HepG2 (cell line): ENCODE data around the gene CSDE1. TPM values are rescaled to one million over a fixed set of nuclear protein-coding genes. Genes with fewer than 3 reads are reported as not detected.

Experiments
- ADNP ChIP-seq: sonication (generic); formaldehyde crosslinking; IDR thresholded peaks from 2 replicates; pipeline ENCODE4 v1.4.0; 2020; ENCODE audit warnings: missing genetic modification reagents
- BRF2 ChIP-seq: sonication (generic); formaldehyde crosslinking; IDR thresholded peaks from 2 replicates; pipeline ENCODE4 v1.8.1; 2022; ENCODE audit warnings: mild to moderate bottlenecking, missing genetic modification reagents
- CENPX ChIP-seq: sonication (generic); formaldehyde crosslinking; IDR thresholded peaks from 2 replicates; pipeline ENCODE4 v1.9.0; 2021; ENCODE audit warnings: mild to moderate bottlenecking, missing genetic modification reagents, moderate library complexity
- HDAC1 ChIP-seq: sonication (generic); formaldehyde crosslinking; IDR thresholded peaks from 2 replicates; pipeline ENCODE4 v1.5.1; 2020; ENCODE audit warnings: mild to moderate bottlenecking, missing genetic modification reagents
- KIAA2018 ChIP-seq: sonication (generic); formaldehyde crosslinking; IDR thresholded peaks from 2 replicates; pipeline ENCODE4 v1.5.0; 2020; ENCODE audit warnings: mild to moderate bottlenecking, missing genetic modification reagents, borderline replicate concordance
- PAXIP1 ChIP-seq: sonication (generic); formaldehyde crosslinking; conservative IDR thresholded peaks from 2 replicates; pipeline ENCODE4 v1.4.0; 2020; ENCODE audit warnings: mild to moderate bottlenecking, missing genetic modification reagents, moderate library complexity
- TSC22D2 ChIP-seq: sonication (generic); formaldehyde crosslinking; IDR thresholded peaks from 2 replicates; pipeline ENCODE4 v1.5.1; 2020; ENCODE audit warnings: missing genetic modification reagents, mild to moderate bottlenecking, borderline replicate concordance
- ZBTB4 ChIP-seq: sonication (generic); formaldehyde crosslinking; IDR thresholded peaks from 2 replicates; pipeline ENCODE4 v1.4.0; 2020; ENCODE audit warnings: missing genetic modification reagents, mild to moderate bottlenecking, borderline replicate concordance
- ZNF414 ChIP-seq: sonication (generic); formaldehyde crosslinking; IDR thresholded peaks from 2 replicates; pipeline ENCODE4 v1.5.0; 2020; ENCODE audit warnings: missing genetic modification reagents
- ZNF772 ChIP-seq: sonication (generic); formaldehyde crosslinking; IDR thresholded peaks from 2 replicates; pipeline ENCODE4 v1.5.0; 2020; ENCODE audit warnings: mild to moderate bottlenecking, missing genetic modification reagents
- polyA plus RNA-seq, 8 experiments: library from polyadenylated mRNA; depleted of rRNA in 3 of 8; stranded (reverse) in 7 of 8; unstranded in 1 of 8; fragments of >200 nt; fragmentation: Illumina TruSeq in 4 of 8; extraction: Trizol in 4 of 8; gene quantifications; 2 replicates each; pipeline versions ENCODE4 v1.2.1 to v1.2.3, GENCODE V29; 2011 to 2016; ENCODE audit warnings: low read depth in 4 of 8, missing spikeins in 1 of 8, mixed read lengths in 1 of 8; ENCODE audit not compliant: insufficient read depth in 1 of 8
- total RNA-seq, 5 experiments: library from RNA; depleted of rRNA; stranded (reverse); fragments of >200 nt; fragmentation: Illumina TruSeq; extraction: Trizol; gene quantifications; 2 replicates each; pipeline ENCODE4 v1.2.3, GENCODE V29; 2016; ENCODE audit warnings: low read depth in 1 of 5

The CSDE1 gene
- total and polyA plus RNA-seq, 2 of the 13 experiments (the other 11 are each of a cell fraction or from before 2014, with no cell fraction given): 150 to 313 TPM

- TF ChIP-seq BRF2 (CRISPR knock-in tag) (no peak), ZNF414 (CRISPR knock-in tag) (no peak), HDAC1 (peak; percentile 39; the same call in 1 of the 2 replicates), ZNF772 (no peak), TSC22D2 (CRISPR knock-in tag) (no peak), ZBTB4 (CRISPR knock-in tag) (no peak), PAXIP1 (CRISPR knock-in tag) (no peak), ADNP (no peak), CENPX (CRISPR knock-in tag) (no peak), KIAA2018 (CRISPR knock-in tag) (0 out of 2 replicates have a peak, but pooled peaks have one; percentile 31)
Observed at GRCh38 chr1:114669562-114670082, 88.2 kb downstream of the CSDE1 start, which contains the start of gene DENND2C (continued).
